Endothelial cell of umbilical vein (primary cell): ENCODE data around the gene BACH2. TPM values are rescaled to one million over a fixed set of nuclear protein-coding genes. Genes with fewer than 3 reads are reported as not detected.

Source experiments
- Bru-seq: library from RNA; stranded (reverse); fragments of 400-500 nt; gene quantifications from one replicate; lab custom pipeline; 2021; lab: Mats Ljungman, UMichigan
- BruChase-seq, 2 experiments: library from RNA; stranded (reverse); fragments of 400-500 nt; gene quantifications; one replicate each; lab custom pipeline; 2021; lab: Mats Ljungman, UMichigan
- BruUV-seq: library from RNA; stranded (reverse); fragments of 400-500 nt; replicated peaks from 2 replicates; lab custom pipeline; 2021; lab: Mats Ljungman, UMichigan
- CTCF ChIA-PET: fragments of 300-600, 350-600 bp; sonication (Branson Sonifier 250); formaldehyde crosslinking; loops from one replicate; lab custom pipeline; 2021; ENCODE audit warnings: antibody characterized with exemption, inconsistent platforms; lab: Charles Lee
- POLR2A ChIA-PET: fragments of 300-600, 350-600 bp; sonication (Branson Sonifier 250); formaldehyde crosslinking; loops from one replicate; lab custom pipeline; 2021; ENCODE audit warnings: antibody characterized with exemption, inconsistent platforms; lab: Charles Lee
- DNase-seq: peaks from one replicate; pipeline ENCODE4 v3.0.0-alpha.2; 2011; ENCODE audit warnings: low read depth, low spot score
- FAIRE-seq: peaks from 2 replicates; lab custom pipeline; 2011; peaks lifted over from hg19 to GRCh38; lab: Jason Lieb, UNC
- H2AFZ ChIP-seq: 2 replicates; pipeline ENCODE4 v1.6.0; 2012; ENCODE audit warnings: low read depth, low read length, control low read depth, inconsistent platforms
- H3K27ac ChIP-seq: 2 replicates; pipeline ENCODE4 v1.5.1; 2011; ENCODE audit warnings: low read depth, mild to moderate bottlenecking, control low read depth, low read length, moderate library complexity; ENCODE audit not compliant: insufficient read depth
- H3K27me3 ChIP-seq, 2 experiments: 2 replicates each; pipeline versions ENCODE4 v1.6.0 to v1.6.1; 2011; ENCODE audit warnings: low read length in 2 of 2, mixed read lengths in 1 of 2; ENCODE audit not compliant: control insufficient read depth in 2 of 2, insufficient read depth in 2 of 2
- H3K36me3 ChIP-seq, 2 experiments: 2 replicates in 1 of 2; 3 replicates in 1 of 2; pipeline ENCODE4 v1.5.1; 2011; ENCODE audit warnings: low read length in 2 of 2, mild to moderate bottlenecking in 1 of 2, moderate library complexity in 1 of 2; ENCODE audit not compliant: control insufficient read depth in 2 of 2, insufficient read depth in 2 of 2; ENCODE audit errors: extremely low read depth in 1 of 2
- H3K4me1 ChIP-seq: 3 replicates; pipeline ENCODE4 v1.5.1; 2011; ENCODE audit warnings: mild to moderate bottlenecking, low read length; ENCODE audit not compliant: control insufficient read depth, insufficient read depth; ENCODE audit errors: extremely low read depth
- H3K4me2 ChIP-seq: 2 replicates; pipeline ENCODE4 v1.6.1; 2011; ENCODE audit warnings: low read length, control low read depth, mixed read lengths; ENCODE audit not compliant: insufficient read depth
- H3K4me3 ChIP-seq, 3 experiments: fragments of 200-600 bp in 1 of 3; sonication (generic), shearing (Covaris generic) in 1 of 3; replicated peaks in 1 of 3; 2 replicates each; pipeline ENCODE4 v1.5.1; 2011 to 2016; ENCODE audit warnings: control low read depth in 3 of 3, low read length in 3 of 3, mild to moderate bottlenecking in 2 of 3, inconsistent platforms in 1 of 3, low read depth in 1 of 3, moderate library complexity in 1 of 3; ENCODE audit not compliant: insufficient read depth in 1 of 3
- H3K79me2 ChIP-seq: 2 replicates; pipeline ENCODE4 v1.6.0; 2012; ENCODE audit warnings: low read length, inconsistent platforms; ENCODE audit not compliant: control insufficient read depth, insufficient read depth
- H3K9ac ChIP-seq: replicated peaks from 2 replicates; pipeline ENCODE3; 2011; ENCODE audit warnings: low read length, control low read depth; ENCODE audit not compliant: insufficient read depth; ENCODE audit errors: extremely low read depth
- H3K9me1 ChIP-seq: replicated peaks from 3 replicates; pipeline ENCODE4 v1.6.0; 2011; ENCODE audit warnings: mild to moderate bottlenecking, low read length; ENCODE audit not compliant: control insufficient read depth, insufficient read depth; ENCODE audit errors: extremely low read depth
- H3K9me3 ChIP-seq: replicated peaks from 2 replicates; pipeline ENCODE4 v1.5.1; 2012; ENCODE audit warnings: low read length, inconsistent platforms; ENCODE audit not compliant: control insufficient read depth, insufficient read depth
- H4K20me1 ChIP-seq: replicated peaks from 2 replicates; pipeline ENCODE3; 2011; ENCODE audit warnings: mild to moderate bottlenecking, low read length; ENCODE audit not compliant: control insufficient read depth, insufficient read depth; ENCODE audit errors: extremely low read depth
- CTCF ChIP-seq, 2 donors: IDR thresholded peaks; 1 replicate in 1 of 2; 2 replicates in 1 of 2; pipeline ENCODE4 v1.5.1; 2011; ENCODE audit warnings: low read length in 2 of 2, mild to moderate bottlenecking in 2 of 2, moderate library complexity in 2 of 2, control low read depth in 1 of 2, inconsistent platforms in 1 of 2, low read depth in 1 of 2; ENCODE audit not compliant: insufficient read depth in 1 of 2; ENCODE audit errors: extremely low read depth in 1 of 2
- JUN ChIP-seq: IDR thresholded peaks from 2 replicates; pipeline ENCODE4 v1.6.1; 2011; ENCODE audit warnings: borderline replicate concordance, low read depth; ENCODE audit not compliant: insufficient read length, insufficient read depth
- dilution Hi-C: fragments of 300-500 bp; cut with MboI; formaldehyde crosslinking; loops from one replicate; pipeline ENCODE4 v1.15.0; 2019; ENCODE audit warnings: low sequenced_read_pairs; ENCODE audit not compliant: extremely low pct_ligation_motif_present
- intact Hi-C: fragments of 100-400 bp; cut with micrococcal nuclease; formaldehyde crosslinking; loops from one replicate; pipeline ENCODE4 v1.10.0; 2022
- long read RNA-seq: library from polyadenylated mRNA; stranded (forward); transcript quantifications from one replicate; pipeline ENCODE4 v2.0.0, GENCODE V29; 2021
- polyA minus RNA-seq, 3 experiments: library from RNA; depleted of rRNA, polyadenylated mRNA; stranded (reverse); fragments of >200 nt; gene quantifications; 1 replicate in 1 of 3; 2 replicates in 2 of 3; pipeline ENCODE4 v1.2.3, GENCODE V29; 2011
- polyA plus RNA-seq, 4 experiments: library from polyadenylated mRNA; depleted of rRNA in 3 of 4; stranded (reverse) in 3 of 4; unstranded in 1 of 4; fragments of >200 nt; gene quantifications; 2 replicates each; pipeline versions ENCODE4 v1.2.1 to v1.2.3, GENCODE V29; 2011 to 2012; ENCODE audit warnings: missing spikeins in 1 of 4
- total RNA-seq: library from RNA; stranded (reverse); gene quantifications from 2 replicates; pipeline ENCODE4 v1.2.3, GENCODE V29; 2021
- TF ChIP-seq, protein P1 (sequence below): IDR thresholded peaks from 2 replicates; pipeline ENCODE4 v1.6.1; 2011; ENCODE audit not compliant: insufficient read depth, insufficient read length

Gene BACH2
- total RNA-seq, result 5.6 and 5.9 TPM in 2 replicates
- 1.1 and 1.7 TPM in 2 replicates for polyA plus RNA-seq
- 1.4 and 1.8 TPM in 2 replicates for polyA plus RNA-seq (2011; cell fraction: cytosol; rRNA removed)
- polyA plus RNA-seq (2011; cell fraction: nucleus; rRNA removed), result 2.2 and 3.3 TPM in 2 replicates
- 1.2 and 1.7 TPM in 2 replicates for polyA plus RNA-seq (2012)
- polyA minus RNA-seq, result 6.1 and 7.1 TPM in 2 replicates
- polyA minus RNA-seq (2011; cell fraction: cytosol; rRNA and poly(A)+ RNA removed), result not detected
- 14.6 and 14.7 TPM in 2 replicates for polyA minus RNA-seq (2011; cell fraction: nucleus; rRNA and poly(A)+ RNA removed)
- Bru-seq, nascent RNA, result percentile 53 among the genes with signal in this experiment
- percentile 25 among the genes with signal in this experiment for BruChase-seq, experiment 1, labeled RNA remaining after a 6-hour chase
- BruChase-seq, experiment 2, labeled RNA remaining after a 2-hour chase, result percentile 37 among the genes with signal in this experiment
- long read RNA-seq, partial matches to known transcripts, result 0 of 1 reads
- long read RNA-seq, other reads (novel, unspliced or antisense), result 1 of 1 reads

- Histone ChIP-seq H3K79me2 (no peaks in the 10 kb centered on the region), H3K27me3 (peaks cover 12 to 37% of the 10 kb centered on the region in 2 experiments), H3K36me3 (no peaks in the 10 kb centered on the region), H3K4me1 (peaks cover 6% of the 10 kb centered on the region), H3K9me3 (no peaks in the 10 kb centered on the region), H4K20me1 (no peaks in the 10 kb centered on the region), H3K4me3 (peak within 1 kb of the TSS; percentile 34 to 83 (median 57)), H2AFZ (peak within 1 kb of the TSS; percentile 93), H3K9me1 (no peaks in the 10 kb centered on the region), H3K9ac (peak within 1 kb of the TSS; percentile 60), H3K27ac (no peak within 1 kb of the TSS), H3K4me2 (peak within 1 kb of the TSS; percentile 71)
- ChIA-PET POLR2A (no interaction called here), CTCF (interaction anchor here (0.6 to 4.2 kb wide), 9 partner anchors 12 to 356 kb away, joined by 3 to 27 read pairs (median 4); no protein-coding TSS in a partner anchor)
- peak; percentile 78 for DNase-seq
- peak; percentile 85 for FAIRE-seq
- TF ChIP-seq, protein P1, sequence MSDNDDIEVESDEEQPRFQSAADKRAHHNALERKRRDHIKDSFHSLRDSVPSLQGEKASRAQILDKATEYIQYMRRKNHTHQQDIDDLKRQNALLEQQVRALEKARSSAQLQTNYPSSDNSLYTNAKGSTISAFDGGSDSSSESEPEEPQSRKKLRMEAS, result no peak
- TF ChIP-seq CTCF (IDR thresholded peaks at IDR 0.05; ENCODE audit: extremely low read depth in 1 of 2, insufficient read depth in 1 of 2, low read depth in 1 of 2, low read length in 2 of 2), result peak in 1 of 2 donors; percentile 30
- no peak for TF ChIP-seq JUN
- BruUV-seq, result no TSS peak
- dilution Hi-C loops (no loop called here), intact Hi-C loops (loop anchor here (1.0 to 2.0 kb wide), 7 partner anchors 11 to 356 kb away; no protein-coding TSS in a partner anchor)
These were observed at the start of gene BACH2 for GRCh38 chr6:90296341-90297114. Gene BACH2 (minus strand): TSS chr6:90296843. CDS start chr6:90008844, 287,999 bp downstream.
